NCI-H2196 (cell line): ENCODE data around the gene PRM2.

ENCODE experiments used
- DNase-seq: peaks from one replicate; lab custom pipeline; 2025; ENCODE audit not compliant: unreplicated experiment; lab: John Stamatoyannopoulos, UW

Gene PRM2

GRCh38 chr16:11232852-11233726 is 43.2 kb downstream of the PRM2 start:
- no peak for DNase-seq

GRCh38 chr16:11232302-11232851 is 43.9 kb downstream of the PRM2 start:
- no peak for DNase-seq

GRCh38 chr16:11231367-11231970 is 44.8 kb downstream of the PRM2 start:
- DNase-seq = no peak

- peak; percentile 83 for DNase-seq
These were observed 46.4 kb downstream of the PRM2 start for GRCh38 chr16:11229906-11230305.

- no peak for DNase-seq
These were observed 46.8 kb downstream of the PRM2 start for GRCh38 chr16:11229432-11229831.

- DNase-seq = no peak
These were observed 50.4 kb downstream of the PRM2 start for GRCh38 chr16:11225677-11226549.
